ENCODE data around the gene IL7R.
"Not testable (repeated sequence)": the region's sequence is repeated elsewhere in the genome, so short reads cannot be mapped to it uniquely, and the experiment has no call there.

IL7R gene

GRCh38 chr5:35870605-35871004 lies 13.9 kb downstream of the IL7R start:
- DNase-seq (ENCODE audit: low read depth in 1 of 2, low spot score in 1 of 2), result no peak

- DNase-seq (ENCODE audit: low read depth in 1 of 2, low spot score in 1 of 2), result no peak
These were observed 19.8 kb downstream of the IL7R start for GRCh38 chr5:35876454-35876853.

GRCh38 chr5:35876922-35877321 lies 20.2 kb downstream of the IL7R start:
- no peak for DNase-seq (ENCODE audit: low read depth in 1 of 2, low spot score in 1 of 2)

GRCh38 chr5:35877655-35878054 lies 21.0 kb downstream of the IL7R start:
- DNase-seq (ENCODE audit: low read depth in 1 of 2, low spot score in 1 of 2), result no peak

GRCh38 chr5:35878079-35878478 lies 21.4 kb downstream of the IL7R start:
- no peak for DNase-seq (ENCODE audit: low read depth in 1 of 2, low spot score in 1 of 2)

GRCh38 chr5:35879096-35879495 lies 22.4 kb downstream of the IL7R start:
- no peak for DNase-seq (ENCODE audit: low read depth in 1 of 2, low spot score in 1 of 2)

- DNase-seq (ENCODE audit: low read depth in 1 of 2, low spot score in 1 of 2), result no peak
These were observed 23.0 kb downstream of the IL7R start for GRCh38 chr5:35879649-35880048.

- no peak for DNase-seq (ENCODE audit: low read depth in 1 of 2, low spot score in 1 of 2)
These were observed 23.5 kb downstream of the IL7R start for GRCh38 chr5:35880156-35880555.

- no peak for DNase-seq (ENCODE audit: low read depth in 1 of 2, low spot score in 1 of 2)
These were observed 25.1 kb downstream of the IL7R start for GRCh38 chr5:35881758-35882157.

GRCh38 chr5:35884191-35884769 lies 27.6 kb downstream of the IL7R start:
- no peak for DNase-seq (ENCODE audit: low read depth in 1 of 2, low spot score in 1 of 2)

- no peak for DNase-seq (ENCODE audit: low read depth in 1 of 2, low spot score in 1 of 2)
These were observed 28.1 kb downstream of the IL7R start for GRCh38 chr5:35884773-35885172.

- DNase-seq (ENCODE audit: low read depth in 1 of 2, low spot score in 1 of 2), result no peak
These were observed 29.7 kb downstream of the IL7R start for GRCh38 chr5:35886381-35886780.

- DNase-seq (ENCODE audit: low read depth in 1 of 2, low spot score in 1 of 2), result no peak
These were observed 30.8 kb downstream of the IL7R start for GRCh38 chr5:35887321-35888100.

GRCh38 chr5:35890021-35891020 lies 33.6 kb downstream of the IL7R start:
- DNase-seq (ENCODE audit: low read depth in 1 of 2, low spot score in 1 of 2), result no peak

- DNase-seq (ENCODE audit: low read depth in 1 of 2, low spot score in 1 of 2), result not testable (repeated sequence)
These were observed 36.1 kb downstream of the IL7R start for GRCh38 chr5:35892799-35893198.

GRCh38 chr5:35894131-35894530 lies 37.4 kb downstream of the IL7R start:
- no peak for DNase-seq (ENCODE audit: low read depth in 1 of 2, low spot score in 1 of 2)

- no peak for DNase-seq (ENCODE audit: low read depth in 1 of 2, low spot score in 1 of 2)
These were observed 42.4 kb downstream of the IL7R start for GRCh38 chr5:35898952-35899660.

GRCh38 chr5:35899800-35900199 lies 43.1 kb downstream of the IL7R start:
- DNase-seq (ENCODE audit: low read depth in 1 of 2, low spot score in 1 of 2), result no peak

- DNase-seq (ENCODE audit: low read depth in 1 of 2, low spot score in 1 of 2), result no peak
These were observed 44.4 kb downstream of the IL7R start for GRCh38 chr5:35900972-35901695.

GRCh38 chr5:35902046-35902672 lies 45.5 kb downstream of the IL7R start:
- DNase-seq (ENCODE audit: low read depth in 1 of 2, low spot score in 1 of 2), result no peak
